Tibial artery (tissue), 4 donors: Measurements from ENCODE around the gene MFSD2A.
"Not testable (repeated sequence)": the region's sequence is repeated elsewhere in the genome, so short reads cannot be mapped to it uniquely, and the experiment has no call there.

Experiments used
- DNase-seq, 2 donors: peaks; one replicate each; pipeline ENCODE4 v3.0.0-alpha.2; 2019
- H3K27ac ChIP-seq, 2 donors: fragments of 200-600 bp; sonication (generic) in 1 of 2; 1 replicate in 1 of 2; 2 replicates in 1 of 2; pipeline ENCODE4 v1.5.1; 2018 to 2019; ENCODE audit warnings: mild to moderate bottlenecking in 1 of 2
- H3K27me3 ChIP-seq, 2 donors: fragments of 200-600 bp; sonication (generic) in 1 of 2; one replicate each; pipeline versions ENCODE4 v1.5.1 to v1.6.0; 2016 to 2019
- H3K36me3 ChIP-seq, 3 donors: fragments of 200-600 bp; sonication (generic) in 2 of 3; one replicate each; pipeline ENCODE4 v1.5.1; 2016 to 2019; ENCODE audit warnings: mild to moderate bottlenecking in 2 of 3
- H3K4me1 ChIP-seq, 4 donors: fragments of 200-600 bp; sonication (generic) in 2 of 4; 1 replicate in 3 of 4; 2 replicates in 1 of 4; pipeline ENCODE4 v1.5.1; 2016 to 2019
- H3K4me3 ChIP-seq, 2 donors: fragments of 200-600 bp; sonication (generic) in 1 of 2; 1 replicate in 1 of 2; 2 replicates in 1 of 2; pipeline ENCODE4 v1.5.1; 2018 to 2019; ENCODE audit warnings: mild to moderate bottlenecking in 2 of 2
- H3K9me3 ChIP-seq, 3 donors: fragments of 200-600 bp; sonication (generic) in 1 of 3; one replicate each; pipeline ENCODE4 v1.5.1; 2016 to 2019
- intact Hi-C: fragments of 100-400 bp; cut with DNase I; formaldehyde crosslinking; loops from one replicate; pipeline ENCODE4 v1.15.0; 2023; ENCODE audit warnings: low total_unique reads
- TF ChIP-seq, protein P1 (sequence below), 2 experiments: fragments of 200-600 bp in 1 of 2; fragments of 450-650 bp in 1 of 2; IDR thresholded peaks; one replicate each; pipeline ENCODE4 v1.5.1; 2017 to 2019; ENCODE audit warnings: antibody characterized with exemption in 2 of 2, mild to moderate bottlenecking in 1 of 2, moderate library complexity in 1 of 2

Gene MFSD2A

DNA sequence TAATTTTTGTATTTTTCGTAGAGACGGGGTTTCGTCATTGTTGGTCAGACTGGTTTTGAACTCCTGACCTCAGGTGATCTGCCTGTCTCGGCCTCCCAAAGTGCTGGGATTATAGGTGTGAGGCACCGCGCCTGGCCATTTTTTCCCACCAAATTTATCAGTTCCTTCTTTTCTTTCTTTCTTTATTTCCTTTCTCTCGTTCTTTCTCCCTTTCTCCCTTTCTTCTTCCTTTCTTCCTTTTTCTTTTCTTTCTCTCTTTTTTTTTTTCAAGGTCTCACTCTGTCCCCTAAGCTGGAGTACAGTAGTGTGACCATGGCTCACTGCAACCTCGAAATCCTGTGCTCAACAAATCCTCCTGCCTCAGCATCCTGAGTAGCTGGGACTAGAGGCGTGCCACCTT is 26.4 kb downstream of the MFSD2A start:
- Histone ChIP-seq H3K9me3 (no peaks in the 10 kb centered on the region), H3K27me3 (peaks cover 0 to 6% of the 10 kb centered on the region in 2 donors)

DNA sequence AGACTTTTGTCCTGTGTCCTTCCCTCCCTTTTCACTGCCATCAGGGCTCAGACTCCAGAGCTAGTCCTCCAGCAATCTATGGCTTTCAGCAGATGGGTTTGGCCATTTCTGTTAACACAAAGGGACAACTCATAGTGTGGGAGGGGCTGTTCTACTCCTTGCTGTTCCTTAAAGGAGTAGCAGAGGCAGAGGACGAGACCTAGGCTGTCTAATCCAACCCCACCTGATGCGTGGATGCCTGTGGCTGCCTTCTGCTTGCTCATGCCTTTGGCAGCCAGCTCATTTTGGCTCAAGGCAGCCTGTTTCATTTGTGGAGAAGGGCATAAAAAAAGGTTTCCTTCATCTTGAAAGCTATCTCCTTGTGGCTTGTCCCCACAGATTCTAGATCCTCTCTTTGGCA is 27.0 kb downstream of the MFSD2A start:
- H3K36me3 ChIP-seq, result no peaks in the 10 kb centered on the region
- TF ChIP-seq, protein P1, sequence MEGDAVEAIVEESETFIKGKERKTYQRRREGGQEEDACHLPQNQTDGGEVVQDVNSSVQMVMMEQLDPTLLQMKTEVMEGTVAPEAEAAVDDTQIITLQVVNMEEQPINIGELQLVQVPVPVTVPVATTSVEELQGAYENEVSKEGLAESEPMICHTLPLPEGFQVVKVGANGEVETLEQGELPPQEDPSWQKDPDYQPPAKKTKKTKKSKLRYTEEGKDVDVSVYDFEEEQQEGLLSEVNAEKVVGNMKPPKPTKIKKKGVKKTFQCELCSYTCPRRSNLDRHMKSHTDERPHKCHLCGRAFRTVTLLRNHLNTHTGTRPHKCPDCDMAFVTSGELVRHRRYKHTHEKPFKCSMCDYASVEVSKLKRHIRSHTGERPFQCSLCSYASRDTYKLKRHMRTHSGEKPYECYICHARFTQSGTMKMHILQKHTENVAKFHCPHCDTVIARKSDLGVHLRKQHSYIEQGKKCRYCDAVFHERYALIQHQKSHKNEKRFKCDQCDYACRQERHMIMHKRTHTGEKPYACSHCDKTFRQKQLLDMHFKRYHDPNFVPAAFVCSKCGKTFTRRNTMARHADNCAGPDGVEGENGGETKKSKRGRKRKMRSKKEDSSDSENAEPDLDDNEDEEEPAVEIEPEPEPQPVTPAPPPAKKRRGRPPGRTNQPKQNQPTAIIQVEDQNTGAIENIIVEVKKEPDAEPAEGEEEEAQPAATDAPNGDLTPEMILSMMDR (IDR thresholded peaks at IDR 0.05), result no peak
- intact Hi-C loops, result no loop called here

More for the DNA sequence above, 26.4 kb downstream of the MFSD2A start:
- Histone ChIP-seq H3K27ac (no peak overlapping the region), H3K4me1 (no peaks in the 10 kb centered on the region), H3K36me3 (no peaks in the 10 kb centered on the region), H3K4me3 (no peak overlapping the region)
- DNase-seq, result no peak
- TF ChIP-seq, protein P1 (IDR thresholded peaks at IDR 0.05), result no peak
- intact Hi-C loops, result no loop called here

DNA sequence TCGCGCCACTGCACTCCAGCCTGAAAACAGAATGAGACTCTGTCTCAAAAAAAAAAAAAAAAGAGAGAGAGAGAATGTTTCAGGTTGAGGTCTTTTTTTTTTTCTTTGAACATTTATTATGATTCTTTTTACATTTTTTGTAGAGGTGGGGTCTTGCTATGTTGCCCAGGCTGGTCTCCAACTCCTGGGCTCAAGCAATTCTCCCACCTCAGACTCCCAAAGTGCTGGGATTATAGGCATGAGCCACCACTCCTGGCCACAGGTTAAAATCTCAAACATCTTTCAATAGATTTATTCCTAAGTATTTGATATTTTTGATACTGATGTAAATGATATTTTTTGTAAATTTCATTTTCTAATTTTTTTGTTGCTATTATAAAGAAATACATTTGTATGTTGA is 29.5 kb downstream of the MFSD2A start:
- not testable (repeated sequence) for H3K9me3 ChIP-seq

More for the DNA sequence above, 27.0 kb downstream of the MFSD2A start:
- Histone ChIP-seq H3K27ac (no peak overlapping the region), H3K9me3 (no peaks in the 10 kb centered on the region), H3K4me3 (no peak overlapping the region), H3K4me1 (no peaks in the 10 kb centered on the region), H3K27me3 (peaks cover 0 to 6% of the 10 kb centered on the region in 2 donors)
- DNase-seq, result no peak

DNA sequence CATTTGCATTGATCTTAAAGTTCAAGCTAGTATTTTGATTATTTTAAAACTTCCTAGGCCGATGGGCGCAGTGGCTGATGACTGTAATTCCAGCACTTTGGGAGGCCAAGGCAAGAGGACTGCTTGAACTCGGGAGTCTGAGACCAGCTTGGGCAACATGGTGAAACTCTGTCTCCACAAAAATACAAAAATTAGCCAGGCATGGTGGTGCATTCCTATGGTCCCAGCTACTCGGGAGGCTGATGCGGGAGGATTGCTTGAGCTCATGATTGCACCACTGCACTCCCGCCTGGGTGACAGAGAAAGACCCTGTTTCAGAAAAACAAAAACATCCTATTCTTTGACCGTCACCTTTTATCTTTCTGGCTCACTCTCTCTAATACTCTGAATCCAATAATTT is 30.0 kb downstream of the MFSD2A start:
- TF ChIP-seq, protein P1 (IDR thresholded peaks at IDR 0.05), result no peak
- Histone ChIP-seq H3K4me3 (no peak overlapping the region), H3K27ac (no peak overlapping the region), H3K27me3 (peaks cover 0 to 6% of the 10 kb centered on the region in 2 donors), H3K36me3 (no peaks in the 10 kb centered on the region), H3K9me3 (no peaks in the 10 kb centered on the region), H3K4me1 (no peaks in the 10 kb centered on the region)
- intact Hi-C loops, result no loop called here
- no peak for DNase-seq

More for the DNA sequence above, 29.5 kb downstream of the MFSD2A start:
- H3K27ac ChIP-seq, H3K4me3 ChIP-seq, intact Hi-C loops, DNase-seq, H3K36me3 ChIP-seq, H3K27me3 ChIP-seq, H3K4me1 ChIP-seq: not testable (repeated sequence)

DNA sequence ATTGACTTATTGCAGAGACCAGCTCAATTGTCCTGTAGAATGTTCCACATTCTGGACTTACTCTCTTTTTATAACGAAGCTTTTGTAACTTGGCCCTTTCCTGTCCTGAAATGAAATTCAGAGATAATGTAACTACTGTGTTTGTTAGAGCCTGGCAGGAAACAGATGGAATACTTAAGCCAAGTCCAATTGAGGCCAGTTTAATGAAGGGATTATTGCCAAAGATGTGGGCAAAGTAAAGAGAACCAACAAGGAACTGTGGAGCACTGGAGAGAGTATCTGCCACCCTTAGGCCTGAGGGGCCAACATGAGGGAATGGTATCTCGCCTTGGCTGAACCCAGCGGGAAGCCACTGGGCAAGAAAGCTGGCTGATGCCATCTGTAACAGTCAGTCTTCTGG is 32.9 kb downstream of the MFSD2A start:
- Histone ChIP-seq H3K27me3 (peaks cover 0 to 6% of the 10 kb centered on the region in 2 donors), H3K27ac (no peak overlapping the region), H3K36me3 (no peaks in the 10 kb centered on the region), H3K4me3 (no peak overlapping the region), H3K4me1 (no peaks in the 10 kb centered on the region), H3K9me3 (no peaks in the 10 kb centered on the region)
- no peak for DNase-seq
- intact Hi-C loops, result no loop called here
- TF ChIP-seq, protein P1 (IDR thresholded peaks at IDR 0.05), result no peak

DNA sequence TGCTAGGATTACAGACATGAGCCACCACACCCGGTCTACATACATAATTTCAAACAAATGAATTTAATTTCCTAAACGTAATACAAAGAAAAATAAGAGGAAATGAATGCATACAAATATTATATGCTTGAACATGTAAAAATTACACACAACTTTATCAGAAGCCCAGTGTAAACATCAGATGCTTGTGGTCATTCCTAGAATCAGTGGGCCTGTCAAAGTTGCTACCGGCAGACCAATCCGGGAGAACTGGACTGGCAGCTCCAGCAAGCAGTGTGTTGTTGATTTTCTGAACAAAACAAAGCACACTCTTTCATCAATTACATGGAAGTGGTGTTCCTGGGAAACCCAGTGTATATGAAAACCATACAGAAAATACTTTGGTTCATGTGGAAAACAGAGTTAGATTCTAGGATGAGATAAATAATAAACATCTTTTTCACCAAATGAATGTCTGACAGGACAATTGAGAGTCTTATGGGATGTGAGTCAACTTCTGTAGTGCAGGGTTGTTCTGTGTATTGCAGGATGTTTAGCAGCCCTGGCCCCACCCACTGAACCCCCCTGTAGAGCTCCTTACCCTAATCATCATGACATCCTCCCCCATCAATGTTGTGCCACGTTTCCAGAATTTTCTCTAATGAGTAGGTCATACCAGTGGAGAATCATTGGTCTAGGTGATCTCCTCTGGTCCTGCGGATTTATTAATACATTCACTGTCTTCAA is 33.8 kb downstream of the MFSD2A start:
- H3K4me1 ChIP-seq, result no peaks in the 10 kb centered on the region
- TF ChIP-seq, protein P1 (IDR thresholded peaks at IDR 0.05), result no peak
- no peak for DNase-seq
- H3K4me3 ChIP-seq, result no peak overlapping the region
- intact Hi-C loops, result no loop called here
- no peaks in the 10 kb centered on the region for H3K36me3 ChIP-seq
- no peak overlapping the region for H3K27ac ChIP-seq
- H3K27me3 ChIP-seq, result peaks cover 0 to 5% of the 10 kb centered on the region in 2 donors
- H3K9me3 ChIP-seq, result no peaks in the 10 kb centered on the region
